Choroid plexus epithelial cell (primary cell): Measurements from ENCODE around the gene ZDHHC14.
"Not testable (repeated sequence)": the region's sequence is repeated elsewhere in the genome, so short reads cannot be mapped to it uniquely, and the experiment has no call there.

ENCODE experiments used
- DNase-seq: peaks from one replicate; pipeline ENCODE4 v3.0.0-alpha.2; 2010; ENCODE audit warnings: low read depth
- H3K4me3 ChIP-seq: 2 replicates; pipeline ENCODE4 v1.5.1; 2011; ENCODE audit warnings: low read depth, mild to moderate bottlenecking, control low read depth, low read length, moderate library complexity
- CTCF ChIP-seq: conservative IDR thresholded peaks from 2 replicates; pipeline ENCODE4 v1.5.1; 2011; ENCODE audit warnings: low read depth, mild to moderate bottlenecking, control low read depth, inconsistent platforms, low read length, moderate library complexity

The ZDHHC14 gene

GRCh38 chr6:157464653-157465535 is 83.9 kb downstream of the ZDHHC14 start:
- DNase-seq = no peak
- H3K4me3 ChIP-seq = no peak overlapping the region

GRCh38 chr6:157466342-157466648 is 85.3 kb downstream of the ZDHHC14 start:
- TF ChIP-seq CTCF = no peak
- DNase-seq = no peak
- H3K4me3 ChIP-seq = no peak overlapping the region

More at GRCh38 chr6:157464653-157465535, 83.9 kb downstream of the ZDHHC14 start:
- no peak for TF ChIP-seq CTCF

- not testable (repeated sequence) for H3K4me3 ChIP-seq, DNase-seq
These were observed 86.3 kb downstream of the ZDHHC14 start for GRCh38 chr6:157467339-157467738.

GRCh38 chr6:157468054-157468453 is 87.1 kb downstream of the ZDHHC14 start:
- no peak for TF ChIP-seq CTCF
- H3K4me3 ChIP-seq = no peak overlapping the region
- DNase-seq = no peak

GRCh38 chr6:157468574-157468973 is 87.6 kb downstream of the ZDHHC14 start:
- no peak for DNase-seq
- no peak for TF ChIP-seq CTCF
- no peak overlapping the region for H3K4me3 ChIP-seq

- no peak for DNase-seq
- H3K4me3 ChIP-seq = no peak overlapping the region
- TF ChIP-seq CTCF = no peak
These were observed 88.4 kb downstream of the ZDHHC14 start for GRCh38 chr6:157469378-157469777.

GRCh38 chr6:157471077-157471686 is 90.2 kb downstream of the ZDHHC14 start:
- H3K4me3 ChIP-seq = no peak overlapping the region
- DNase-seq = no peak
- TF ChIP-seq CTCF = no peak
